Aorta (tissue), 5 donors: ENCODE results near the gene CUBN. TPM values are rescaled to one million over a fixed set of nuclear protein-coding genes. Genes with fewer than 3 reads are reported as not detected.
A peak's percentile ranks its signal among the peaks of the same experiment; 100 is the strongest.

ENCODE experiments used
- ATAC-seq: fragments of 200-7000 bp; cut with Tn5 transposase; one replicate; pipeline ENCODE4 v1.9.1; 2022; ENCODE audit warnings: moderate library complexity; ENCODE audit not compliant: low FRiP score
- DNase-seq, 2 donors: peaks; one replicate each; pipeline ENCODE4 v3.0.0-alpha.2; 2020
- H3K27ac ChIP-seq, 2 donors: one replicate each; pipeline ENCODE4 v1.5.1; 2013; ENCODE audit warnings: low read length in 2 of 2, mild to moderate bottlenecking in 2 of 2, moderate library complexity in 2 of 2, control low read depth in 1 of 2, inconsistent platforms in 1 of 2, low read depth in 1 of 2
- H3K27me3 ChIP-seq, 2 donors: one replicate each; pipeline ENCODE4 v1.6.1; 2013; ENCODE audit warnings: control low read depth in 1 of 2, low read length in 1 of 2, mild to moderate bottlenecking in 1 of 2, moderate library complexity in 1 of 2; ENCODE audit not compliant: insufficient read depth in 2 of 2, control insufficient read depth in 1 of 2
- H3K36me3 ChIP-seq, 2 donors: one replicate each; pipeline ENCODE4 v1.6.1; 2013; ENCODE audit warnings: control low read depth in 1 of 2, low read length in 1 of 2, mild to moderate bottlenecking in 1 of 2; ENCODE audit not compliant: insufficient read depth in 2 of 2, control insufficient read depth in 1 of 2
- H3K4me1 ChIP-seq, 2 donors: one replicate each; pipeline ENCODE4 v1.6.1; 2013; ENCODE audit warnings: low read length in 2 of 2, control low read depth in 1 of 2, mild to moderate bottlenecking in 1 of 2, moderate library complexity in 1 of 2; ENCODE audit not compliant: insufficient read depth in 2 of 2, control insufficient read depth in 1 of 2
- H3K4me3 ChIP-seq, 2 donors: one replicate each; pipeline ENCODE4 v1.5.1; 2013; ENCODE audit warnings: low read length in 2 of 2, control low read depth in 1 of 2, mild to moderate bottlenecking in 1 of 2
- H3K9me3 ChIP-seq: one replicate; pipeline ENCODE4 v1.6.1; 2013; ENCODE audit warnings: mild to moderate bottlenecking, low read length; ENCODE audit not compliant: control insufficient read depth
- WGBS, 2 donors: extraction: QIAGEN DNeasy Blood & Tissue Kit; methylation state at CpG; one replicate each; pipeline ENCODE4 v1.1.7; 2013; 5-methylcytosine and 5-hydroxymethylcytosine counted together
- intact Hi-C, 2 donors: fragments of 100-400 bp; cut with DNase I; formaldehyde crosslinking; loops; one replicate each; pipeline versions ENCODE4 v1.14.2 to v1.15.0; 2022
- polyA plus RNA-seq, 2 donors: library from polyadenylated mRNA; stranded (reverse); fragments of 200-250 nt; gene quantifications; one replicate each; pipeline ENCODE4 v1.2.3, GENCODE V29; 2013
- total RNA-seq, 2 donors: library from RNA; stranded (reverse); fragmentation: NEBNext Ultra II Directional; extraction: Animal tissue kit (Norgen Biotek cat#: 25700); gene quantifications; one replicate each; pipeline ENCODE4 v1.2.1, GENCODE V29; 2021
- donor health status: healthy with polysubstance abuse.
- donor health status: Bipolar disorder and iron deficiency.
- donor health status: DM: no; HTN: no; CAD: no.
- donor health status: DM: no; HTN: no; CAD: no.
- donor health status: DM: yes; HTN: yes; CAD: no.

Gene CUBN
- total and polyA plus RNA-seq, 4 donors, result 0.13 to 5.2 (median 2.6) TPM

- intact Hi-C loops, result loop anchor here in 1 of 2 donors (5.0 kb wide), 1 partner anchor 40 kb away; no protein-coding TSS in a partner anchor
These were observed 177.5 kb downstream of the CUBN start for GRCh38 chr10:16952080-16952479.

GRCh38 chr10:16950656-16951601, 178.7 kb downstream of the CUBN start:
- Histone ChIP-seq H3K9me3 (no peaks in the 10 kb centered on the region), H3K4me1 (no peaks in the 10 kb centered on the region), H3K4me3 (no peak overlapping the region), H3K27me3 (no peaks in the 10 kb centered on the region), H3K36me3 (no peaks in the 10 kb centered on the region), H3K27ac (no peak overlapping the region)
- no peak for DNase-seq
- ATAC-seq, result no peak
- WGBS, 2 donors, result 35 to 39% methylated on average over 8 of the region's 8 CpGs
- intact Hi-C loops, result loop anchor here in 1 of 2 donors (5.0 kb wide), 1 partner anchor 41 kb away; no protein-coding TSS in a partner anchor

More at GRCh38 chr10:16952080-16952479, 177.5 kb downstream of the CUBN start:
- ATAC-seq (no peak), DNase-seq (no peak)
- no peaks in the 10 kb centered on the region for H3K4me1 ChIP-seq
- no peaks in the 10 kb centered on the region for H3K36me3 ChIP-seq
- no peaks in the 10 kb centered on the region for H3K9me3 ChIP-seq
- H3K27me3 ChIP-seq, result no peaks in the 10 kb centered on the region
- 78 to 83% methylated on average over 5 of the region's 5 CpGs for WGBS, 2 donors
- no peak overlapping the region for H3K4me3 ChIP-seq
- no peak overlapping the region for H3K27ac ChIP-seq

DNA sequence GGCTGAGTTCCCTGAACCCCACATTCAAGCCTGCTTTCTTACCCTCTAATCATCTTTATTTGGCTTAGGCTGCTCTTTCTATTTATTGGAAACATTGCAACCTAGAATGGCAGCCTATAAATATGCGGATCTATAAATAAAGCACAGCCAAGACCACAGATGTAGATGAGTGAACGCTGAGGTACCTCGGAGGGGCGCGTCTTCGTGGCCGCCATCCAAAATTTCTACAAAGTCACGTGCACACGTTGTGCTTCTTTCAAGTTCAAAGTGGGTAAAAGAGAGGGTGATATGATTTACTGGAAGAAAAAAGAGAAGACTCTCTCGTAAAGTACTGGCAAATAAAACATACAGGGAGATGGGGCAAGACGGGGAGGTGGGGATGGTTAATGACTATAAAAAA, 179.8 kb downstream of the CUBN start:
- DNase-seq (no peak), ATAC-seq (no peak)
- Histone ChIP-seq H3K36me3 (no peaks in the 10 kb centered on the region), H3K27me3 (no peaks in the 10 kb centered on the region), H3K4me1 (no peaks in the 10 kb centered on the region), H3K4me3 (no peak overlapping the region), H3K9me3 (no peaks in the 10 kb centered on the region), H3K27ac (no peak overlapping the region)
- 78 to 82% methylated on average over 11 of the region's 11 CpGs for WGBS, 2 donors
- intact Hi-C loops, result loop anchor here (5.0 to 10.0 kb wide), 2 partner anchors 42 to 45 kb away; no protein-coding TSS in a partner anchor

DNA sequence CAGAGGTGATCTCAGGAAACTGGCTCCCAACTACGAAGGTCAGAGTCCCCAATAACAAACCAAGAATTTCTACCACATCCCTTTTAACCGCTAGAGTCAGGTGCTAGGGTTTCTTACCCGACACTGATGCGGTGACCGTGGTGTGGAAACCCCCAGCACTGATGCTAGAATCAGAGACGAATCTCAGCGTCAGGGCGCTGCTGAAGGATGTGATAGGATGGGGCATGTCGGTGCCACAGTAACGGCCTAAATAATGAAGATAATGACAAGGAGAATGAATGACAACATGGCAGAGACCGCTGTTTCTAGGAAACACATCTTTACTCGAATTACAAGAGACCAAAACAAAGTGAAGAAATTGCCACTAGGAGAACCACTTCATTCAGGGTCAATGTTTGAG, 181.2 kb downstream of the CUBN start:
- intact Hi-C loops, result loop anchor here in 1 of 2 donors (10.0 kb wide), 1 partner anchor 46 kb away; no protein-coding TSS in a partner anchor

GRCh38 chr10:16947069-16947468, 182.5 kb downstream of the CUBN start:
- intact Hi-C loops, result loop anchor here in 1 of 2 donors (10.0 kb wide), 1 partner anchor 48 kb away; no protein-coding TSS in a partner anchor
- WGBS, 2 donors, result 60 to 61% methylated on average over 5 of the region's 5 CpGs
- DNase-seq, result no peak
- ATAC-seq, result no peak
- no peaks in the 10 kb centered on the region for H3K36me3 ChIP-seq
- H3K27me3 ChIP-seq, result no peaks in the 10 kb centered on the region
- no peaks in the 10 kb centered on the region for H3K9me3 ChIP-seq
- H3K4me1 ChIP-seq, result peaks cover 0 to 3% of the 10 kb centered on the region in 2 donors
- no peak overlapping the region for H3K27ac ChIP-seq
- no peak overlapping the region for H3K4me3 ChIP-seq

More for the DNA sequence above, 181.2 kb downstream of the CUBN start:
- WGBS, 2 donors, result 96% methylated on average over 12 of the region's 12 CpGs
- H3K4me1 ChIP-seq, result peaks cover 0 to 3% of the 10 kb centered on the region in 2 donors
- no peaks in the 10 kb centered on the region for H3K36me3 ChIP-seq
- no peak overlapping the region for H3K27ac ChIP-seq
- DNase-seq (no peak), ATAC-seq (no peak)
- no peaks in the 10 kb centered on the region for H3K27me3 ChIP-seq
- H3K9me3 ChIP-seq, result no peaks in the 10 kb centered on the region
- H3K4me3 ChIP-seq, result no peak overlapping the region

DNA sequence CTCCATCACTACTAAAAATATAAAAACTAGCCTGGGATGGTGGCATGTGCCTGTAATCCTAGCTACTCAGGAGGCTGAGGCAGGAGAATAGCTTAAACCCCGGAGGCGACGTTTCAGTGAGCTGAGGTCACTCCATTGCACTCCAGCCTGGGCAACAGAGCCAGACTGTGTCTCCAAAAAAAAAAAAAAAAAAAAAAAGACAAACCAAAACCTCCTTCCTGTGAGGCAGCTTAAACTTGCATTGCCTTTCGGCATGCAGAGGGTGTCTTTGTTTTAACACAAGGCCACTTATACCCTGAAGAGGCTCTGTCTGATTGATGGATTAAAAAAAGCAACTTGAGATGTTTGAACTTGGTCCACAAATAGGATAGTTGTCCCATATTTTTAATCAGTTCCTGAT, 184.0 kb downstream of the CUBN start:
- intact Hi-C loops, result loop anchor here in 1 of 2 donors (10.0 kb wide), 1 partner anchor 49 kb away; no protein-coding TSS in a partner anchor
- 5 to 13% methylated on average over 4 of the region's 4 CpGs for WGBS, 2 donors

DNA sequence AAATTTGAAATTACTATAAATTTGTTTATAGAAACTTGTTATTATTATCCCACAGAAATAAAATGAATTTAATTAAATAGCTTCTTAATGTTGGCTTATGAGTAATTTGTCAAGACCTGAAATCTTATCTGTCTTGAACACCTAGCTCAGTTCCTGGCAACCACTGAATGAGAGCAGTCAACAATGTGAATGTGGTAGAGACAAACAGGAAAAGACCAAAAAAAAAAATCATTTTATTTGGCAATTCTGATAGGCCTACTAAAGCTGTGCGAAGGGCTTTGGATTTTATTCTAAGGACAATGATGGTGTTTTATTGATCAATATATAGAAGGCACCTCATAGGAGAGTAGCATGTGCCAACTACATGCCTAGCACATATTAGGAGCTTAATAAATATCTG, 184.6 kb downstream of the CUBN start:
- DNase-seq, result no peak
- H3K27ac ChIP-seq, result no peak overlapping the region
- H3K4me3 ChIP-seq, result no peak overlapping the region
- H3K4me1 ChIP-seq, result peaks cover 0 to 3% of the 10 kb centered on the region in 2 donors
- H3K36me3 ChIP-seq, result no peaks in the 10 kb centered on the region
- intact Hi-C loops, result loop anchor here in 1 of 2 donors (5.0 to 10.0 kb wide), 3 partner anchors 50 to 312 kb away; no protein-coding TSS in a partner anchor
- no peaks in the 10 kb centered on the region for H3K27me3 ChIP-seq
- no peaks in the 10 kb centered on the region for H3K9me3 ChIP-seq
- 71 to 72% methylated on average over 1 of the region's 1 CpG for WGBS, 2 donors
- ATAC-seq, result no peak

More for the DNA sequence above, 184.0 kb downstream of the CUBN start:
- H3K27ac ChIP-seq, result peak overlapping the region in 1 of 2 donors; percentile 68
- DNase-seq (no peak), ATAC-seq (no peak)
- H3K36me3 ChIP-seq, result no peaks in the 10 kb centered on the region
- H3K4me3 ChIP-seq, result no peak overlapping the region
- H3K4me1 ChIP-seq, result peaks cover 0 to 3% of the 10 kb centered on the region in 2 donors
- H3K9me3 ChIP-seq, result no peaks in the 10 kb centered on the region
- no peaks in the 10 kb centered on the region for H3K27me3 ChIP-seq

GRCh38 chr10:16944402-16944801, 185.2 kb downstream of the CUBN start:
- no peaks in the 10 kb centered on the region for H3K9me3 ChIP-seq
- no peaks in the 10 kb centered on the region for H3K27me3 ChIP-seq
- H3K36me3 ChIP-seq, result no peaks in the 10 kb centered on the region
- peaks cover 0 to 3% of the 10 kb centered on the region in 2 donors for H3K4me1 ChIP-seq
- WGBS, 2 donors, result 4 to 5% methylated on average over 4 of the region's 4 CpGs
- intact Hi-C loops, result loop anchor here in 1 of 2 donors (5.0 to 10.0 kb wide), 3 partner anchors 50 to 313 kb away; no protein-coding TSS in a partner anchor
- H3K4me3 ChIP-seq, result no peak overlapping the region
- H3K27ac ChIP-seq, result peak overlapping the region; percentile 37 to 59
- ATAC-seq, result peak; percentile 79
- no peak for DNase-seq
